GM13976 (cell line): ENCODE measurements around the gene PYCR2.
A peak's percentile ranks its signal among the peaks of the same experiment; 100 is the strongest.

Experiments
- DNase-seq: peaks from one replicate; pipeline ENCODE4 v3.0.0; 2012; ENCODE audit warnings: low spot score
- CTCF ChIP-seq: IDR thresholded peaks from 2 replicates; pipeline ENCODE4 v1.5.1; 2012; ENCODE audit warnings: borderline replicate concordance, mild to moderate bottlenecking; ENCODE audit not compliant: insufficient read depth; ENCODE audit errors: extremely low read depth, missing control alignments, control extremely low read depth
- in situ Hi-C: fragments of 300-500 bp; cut with MboI; formaldehyde crosslinking; loops from one replicate; pipeline ENCODE4 v1.12.0; 2022; ENCODE audit warnings: low sequenced_read_pairs, mixed read lengths, inconsistent platforms; ENCODE audit not compliant: unreplicated experiment

Gene PYCR2

GRCh38 chr1:225917101-225917500 is 6.9 kb downstream of the PYCR2 start:
- in situ Hi-C loops = no loop called here
- no peak for TF ChIP-seq CTCF

GRCh38 chr1:225915538-225915991 is 8.5 kb downstream of the PYCR2 start:
- DNase-seq = no peak
- in situ Hi-C loops = no loop called here
- no peak for TF ChIP-seq CTCF

More at GRCh38 chr1:225917101-225917500, 6.9 kb downstream of the PYCR2 start:
- DNase-seq = no peak

GRCh38 chr1:225914947-225915346 is 9.1 kb downstream of the PYCR2 start:
- in situ Hi-C loops = no loop called here
- DNase-seq = no peak
- no peak for TF ChIP-seq CTCF

GRCh38 chr1:225914391-225914790 is 9.7 kb downstream of the PYCR2 start:
- DNase-seq = no peak
- no peak for TF ChIP-seq CTCF
- in situ Hi-C loops = no loop called here

- TF ChIP-seq CTCF = peak; percentile 62
- in situ Hi-C loops = no loop called here
- DNase-seq = peak; percentile 87
These were observed 12.6 kb downstream of the PYCR2 start for GRCh38 chr1:225911191-225912130.

- in situ Hi-C loops = no loop called here
- no peak for TF ChIP-seq CTCF
- no peak for DNase-seq
These were observed 14.6 kb downstream of the PYCR2 start for GRCh38 chr1:225909477-225909876.
